OCI-LY7 (cell line): Measurements from ENCODE around the gene AR. TPM values are rescaled to one million over a fixed set of nuclear protein-coding genes. Genes with fewer than 3 reads are reported as not detected.

Source experiments
- BruUV-seq: library from RNA; stranded (reverse); fragments of 400-500 nt; replicated peaks from 2 replicates; lab custom pipeline; 2021; lab: Mats Ljungman, UMichigan
- CTCF ChIA-PET: fragments of 300-600 bp; sonication (Branson Sonifier 250); formaldehyde crosslinking; loops from one replicate; lab custom pipeline; 2022; ENCODE audit warnings: antibody characterized with exemption; ENCODE audit not compliant: unreplicated experiment; lab: Charles Lee
- POLR2A ChIA-PET: fragments of 300-600 bp; sonication (Branson Sonifier 250); formaldehyde crosslinking; loops from one replicate; lab custom pipeline; 2022; ENCODE audit warnings: antibody characterized with exemption; lab: Charles Lee
- DNase-seq: peaks from one replicate; pipeline ENCODE4 v3.0.0-alpha.2; 2015; ENCODE audit warnings: low spot score
- H2AFZ ChIP-seq: fragments of 200-600 bp; sonication (generic), shearing (Covaris generic); 2 replicates; pipeline ENCODE4 v1.6.1; 2014; ENCODE audit warnings: mild to moderate bottlenecking, antibody characterized with exemption, low read length, moderate library complexity
- H3K27ac ChIP-seq: fragments of 200-600 bp; sonication (generic); 2 replicates; pipeline ENCODE4 v1.5.1; 2014; ENCODE audit warnings: mixed run types, low read depth, mild to moderate bottlenecking, moderate library complexity, low read length, inconsistent platforms; ENCODE audit not compliant: poor library complexity, severe bottlenecking
- H3K36me3 ChIP-seq: fragments of 200-600 bp; sonication (generic); 2 replicates; pipeline ENCODE4 v1.6.1; 2014; ENCODE audit warnings: mild to moderate bottlenecking, antibody characterized with exemption, low read length, moderate library complexity, mixed read lengths; ENCODE audit not compliant: insufficient read depth
- H3K4me1 ChIP-seq: fragments of 200-600 bp; sonication (generic); 2 replicates; pipeline ENCODE4 v1.5.1; 2014; ENCODE audit warnings: mild to moderate bottlenecking, low read length; ENCODE audit not compliant: insufficient read depth, poor library complexity, severe bottlenecking
- H3K4me2 ChIP-seq: fragments of 200-600 bp; sonication (generic); 2 replicates; pipeline ENCODE4 v1.6.1; 2014; ENCODE audit warnings: mild to moderate bottlenecking, low read length
- H3K4me3 ChIP-seq: fragments of 200-600 bp; sonication (generic); 2 replicates; pipeline ENCODE4 v1.5.1; 2014; ENCODE audit warnings: mild to moderate bottlenecking, low read depth, low read length; ENCODE audit not compliant: poor library complexity, severe bottlenecking
- H3K79me2 ChIP-seq: fragments of 200-600 bp; sonication (generic); 2 replicates; pipeline ENCODE4 v1.6.1; 2016; ENCODE audit warnings: low read depth, mild to moderate bottlenecking, low read length, moderate library complexity, mixed read lengths; ENCODE audit not compliant: insufficient read depth
- H3K9me2 ChIP-seq: fragments of 200-600 bp; sonication (generic); 2 replicates; pipeline ENCODE4 v1.6.1; 2016; ENCODE audit warnings: mild to moderate bottlenecking, low read length, mixed read lengths; ENCODE audit not compliant: insufficient read depth
- H3K9me3 ChIP-seq: fragments of 200-600 bp; sonication (generic); 2 replicates; pipeline ENCODE4 v1.6.1; 2014; ENCODE audit warnings: mild to moderate bottlenecking, mixed run types, low read length, mixed read lengths
- H4K20me1 ChIP-seq: fragments of 200-600 bp; sonication (generic); 2 replicates; pipeline ENCODE4 v1.6.1; 2014; ENCODE audit warnings: mild to moderate bottlenecking, antibody characterized with exemption, low read length, moderate library complexity, mixed read lengths; ENCODE audit not compliant: insufficient read depth
- EZH2phosphoT487 ChIP-seq: fragments of 200-600 bp; sonication (generic); IDR thresholded peaks from 2 replicates; pipeline ENCODE4 v1.6.1; 2018; ENCODE audit warnings: low read depth, borderline replicate concordance, mild to moderate bottlenecking, mixed run types, antibody characterized with exemption, low read length, moderate library complexity, mixed read lengths
- intact Hi-C: fragments of 100-400 bp; cut with micrococcal nuclease; formaldehyde crosslinking; loops from one replicate; pipeline ENCODE4 v1.10.0; 2022; ENCODE audit not compliant: unreplicated experiment
- total RNA-seq, 2 experiments: library from RNA; depleted of rRNA in 1 of 2; stranded (reverse); fragments of >200 nt in 1 of 2; shearing (Covaris generic) in 1 of 2; gene quantifications; 2 replicates each; pipeline ENCODE4 v1.2.3, GENCODE V29; 2014 to 2022
- TF ChIP-seq, protein P1 (sequence below): fragments of 200-600 bp; sonication (generic); conservative IDR thresholded peaks from 2 replicates; pipeline ENCODE4 v1.5.1; 2014; ENCODE audit warnings: mild to moderate bottlenecking, antibody characterized with exemption, low read length, moderate library complexity, mixed read lengths

Gene AR
- total RNA-seq, 2 experiments from 2014 or later = not detected

DNA sequence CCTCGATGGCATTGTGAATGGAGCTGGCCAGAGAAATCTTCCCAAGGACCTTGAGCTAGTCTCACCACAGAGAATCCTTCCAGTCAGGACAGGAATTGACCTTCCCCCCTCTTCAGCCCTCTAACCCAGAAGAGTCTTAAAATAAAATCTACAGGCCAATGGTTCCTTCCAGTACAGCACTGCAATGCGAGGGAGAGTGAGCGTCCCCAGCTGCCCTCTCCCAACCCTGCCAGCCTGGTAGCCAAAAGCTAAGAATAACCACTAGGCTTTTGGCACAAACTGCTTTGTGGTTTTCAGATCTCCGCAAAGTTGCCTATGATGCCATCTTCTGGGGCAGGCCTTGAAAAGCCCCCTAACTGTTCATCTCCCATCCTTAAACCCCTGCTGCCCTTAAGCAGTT lies 175.1 kb downstream of the AR start:
- POLR2A ChIA-PET = interaction anchor here (0.6 kb wide), 1 partner anchor 515 kb away, joined by 3 read pairs; no protein-coding TSS in a partner anchor
- no peaks in the 10 kb centered on the region for H3K9me3 ChIP-seq
- H4K20me1 ChIP-seq = no peaks in the 10 kb centered on the region
- H2AFZ ChIP-seq = no peak overlapping the region
- TF ChIP-seq EZH2phosphoT487 = no peak
- TF ChIP-seq, protein P1, sequence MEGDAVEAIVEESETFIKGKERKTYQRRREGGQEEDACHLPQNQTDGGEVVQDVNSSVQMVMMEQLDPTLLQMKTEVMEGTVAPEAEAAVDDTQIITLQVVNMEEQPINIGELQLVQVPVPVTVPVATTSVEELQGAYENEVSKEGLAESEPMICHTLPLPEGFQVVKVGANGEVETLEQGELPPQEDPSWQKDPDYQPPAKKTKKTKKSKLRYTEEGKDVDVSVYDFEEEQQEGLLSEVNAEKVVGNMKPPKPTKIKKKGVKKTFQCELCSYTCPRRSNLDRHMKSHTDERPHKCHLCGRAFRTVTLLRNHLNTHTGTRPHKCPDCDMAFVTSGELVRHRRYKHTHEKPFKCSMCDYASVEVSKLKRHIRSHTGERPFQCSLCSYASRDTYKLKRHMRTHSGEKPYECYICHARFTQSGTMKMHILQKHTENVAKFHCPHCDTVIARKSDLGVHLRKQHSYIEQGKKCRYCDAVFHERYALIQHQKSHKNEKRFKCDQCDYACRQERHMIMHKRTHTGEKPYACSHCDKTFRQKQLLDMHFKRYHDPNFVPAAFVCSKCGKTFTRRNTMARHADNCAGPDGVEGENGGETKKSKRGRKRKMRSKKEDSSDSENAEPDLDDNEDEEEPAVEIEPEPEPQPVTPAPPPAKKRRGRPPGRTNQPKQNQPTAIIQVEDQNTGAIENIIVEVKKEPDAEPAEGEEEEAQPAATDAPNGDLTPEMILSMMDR = no peak
- no peak for DNase-seq
- no peaks in the 10 kb centered on the region for H3K4me1 ChIP-seq
- BruUV-seq = no TSS peak
- no peak overlapping the region for H3K27ac ChIP-seq
- intact Hi-C loops = no loop called here
- H3K4me2 ChIP-seq = no peak overlapping the region
- CTCF ChIA-PET = no interaction called here
- no peaks in the 10 kb centered on the region for H3K79me2 ChIP-seq
- H3K36me3 ChIP-seq = no peaks in the 10 kb centered on the region
- no peak overlapping the region for H3K4me3 ChIP-seq
- H3K9me2 ChIP-seq = no peaks in the 10 kb centered on the region

DNA sequence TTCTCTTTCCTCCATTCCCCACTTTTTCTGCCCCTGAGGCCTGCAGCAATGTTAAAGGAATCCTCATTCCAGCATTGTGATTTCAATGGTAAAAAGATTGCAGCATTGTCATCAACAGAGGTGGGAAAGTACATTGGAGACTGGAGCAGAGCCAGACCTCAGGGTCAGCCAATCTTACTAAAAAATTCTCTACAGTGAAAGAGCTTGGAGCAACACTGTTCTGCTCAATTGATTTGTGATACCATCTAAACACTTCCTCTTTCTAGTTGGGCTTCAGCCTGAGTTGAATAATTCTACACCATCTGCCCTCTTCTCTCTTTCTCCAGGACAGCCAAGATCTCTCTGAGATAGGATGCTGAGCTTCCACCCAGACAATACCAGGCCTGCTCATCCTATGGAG lies 176.5 kb downstream of the AR start:
- Histone ChIP-seq H3K4me2 (no peak overlapping the region), H3K27ac (no peak overlapping the region), H3K36me3 (no peaks in the 10 kb centered on the region), H3K79me2 (no peaks in the 10 kb centered on the region), H4K20me1 (no peaks in the 10 kb centered on the region), H3K9me3 (no peaks in the 10 kb centered on the region), H3K4me1 (no peaks in the 10 kb centered on the region), H3K4me3 (no peak overlapping the region), H2AFZ (no peak overlapping the region), H3K9me2 (no peaks in the 10 kb centered on the region)
- POLR2A ChIA-PET = no interaction called here
- CTCF ChIA-PET = no interaction called here
- DNase-seq = no peak
- TF ChIP-seq, protein P1 = no peak
- no peak for TF ChIP-seq EZH2phosphoT487
- intact Hi-C loops = loop anchor here (10.0 kb wide), 1 partner anchor 64 kb away; no protein-coding TSS in a partner anchor
- no TSS peak for BruUV-seq

DNA sequence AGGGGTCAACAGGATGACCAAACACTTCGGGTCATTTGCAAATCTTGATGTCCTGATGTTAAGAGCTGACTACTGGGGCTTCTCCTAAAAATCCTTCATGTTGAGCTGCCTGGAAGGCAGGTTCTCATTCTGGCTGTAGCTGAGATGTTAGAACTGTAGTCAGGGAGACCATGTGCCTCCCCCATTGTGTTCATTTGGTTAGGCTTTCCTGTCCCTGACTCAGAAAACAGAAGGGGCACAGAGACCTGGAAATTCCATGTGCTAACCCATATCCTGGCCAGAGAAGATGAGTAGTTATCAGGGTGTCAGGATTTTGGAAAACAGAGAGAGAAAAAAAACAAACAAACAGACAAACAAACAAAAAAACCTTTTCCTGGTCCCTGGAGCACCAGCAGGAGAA lies 177.5 kb downstream of the AR start:
- Histone ChIP-seq H3K9me3 (no peaks in the 10 kb centered on the region), H3K4me2 (no peak overlapping the region), H4K20me1 (no peaks in the 10 kb centered on the region), H2AFZ (no peak overlapping the region), H3K27ac (no peak overlapping the region), H3K4me3 (no peak overlapping the region), H3K79me2 (no peaks in the 10 kb centered on the region), H3K9me2 (no peaks in the 10 kb centered on the region), H3K36me3 (no peaks in the 10 kb centered on the region), H3K4me1 (no peaks in the 10 kb centered on the region)
- intact Hi-C loops = loop anchor here (10.0 kb wide), 1 partner anchor 63 kb away; no protein-coding TSS in a partner anchor
- no peak for DNase-seq
- no TSS peak for BruUV-seq
- POLR2A ChIA-PET = no interaction called here
- TF ChIP-seq EZH2phosphoT487 = no peak
- TF ChIP-seq, protein P1 = no peak
- CTCF ChIA-PET = no interaction called here
